Hepatocyte (in vitro differentiated cells): ENCODE results near the gene DLX3.
A peak's percentile ranks its signal among the peaks of the same experiment; 100 is the strongest.

Experiments
- EZH2 ChIP-seq: fragments of 200-600 bp; sonication (generic); IDR thresholded peaks from 2 replicates; pipeline ENCODE4 v1.6.1; 2016; ENCODE audit warnings: antibody characterized with exemption, mild to moderate bottlenecking, borderline replicate concordance
- EZH2phosphoT487 ChIP-seq: fragments of 200-600 bp; sonication (generic); IDR thresholded peaks from one replicate; pipeline ENCODE4 v1.6.1; 2018; ENCODE audit warnings: antibody characterized with exemption, mild to moderate bottlenecking, low read depth, moderate library complexity; ENCODE audit not compliant: unreplicated experiment, severe bottlenecking
- TF ChIP-seq, protein P1 (sequence below): fragments of 200-600 bp; sonication (generic); IDR thresholded peaks from 2 replicates; pipeline ENCODE4 v1.5.1; 2016; ENCODE audit warnings: antibody characterized with exemption, mild to moderate bottlenecking; ENCODE audit not compliant: poor library complexity

DNA sequence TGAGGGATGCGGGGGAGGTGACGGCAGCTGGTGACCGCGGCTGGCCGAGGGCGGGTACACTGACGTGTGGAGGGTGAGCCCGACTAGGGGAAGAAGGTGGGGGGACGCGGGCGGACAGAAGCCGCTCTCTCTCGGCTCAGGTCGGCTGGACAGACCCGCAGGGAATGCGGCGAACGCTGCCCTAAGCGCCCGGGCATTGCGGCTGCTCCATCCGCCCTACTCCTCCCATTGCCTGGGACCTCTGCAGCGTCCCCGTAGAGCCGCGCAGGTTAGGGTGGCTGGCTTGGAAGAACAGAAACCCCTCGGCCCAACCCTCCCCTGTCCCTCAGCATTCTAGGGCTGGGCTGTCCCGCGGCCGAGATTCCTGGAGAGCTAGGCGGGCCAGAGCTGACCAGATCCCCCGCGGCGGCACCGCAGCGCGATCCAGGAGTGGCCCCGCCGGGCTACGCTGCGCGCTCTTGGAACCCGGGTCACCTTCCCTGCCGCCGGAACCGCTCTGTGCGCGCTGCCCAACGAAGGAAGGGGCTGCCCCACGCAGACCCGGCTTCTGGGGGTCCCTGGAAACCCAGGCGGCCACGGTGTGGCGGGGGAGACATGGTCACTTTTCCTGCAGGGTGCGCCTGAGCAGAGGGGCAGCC, 23.1 kb downstream of the DLX3 start:
- TF ChIP-seq, protein P1, sequence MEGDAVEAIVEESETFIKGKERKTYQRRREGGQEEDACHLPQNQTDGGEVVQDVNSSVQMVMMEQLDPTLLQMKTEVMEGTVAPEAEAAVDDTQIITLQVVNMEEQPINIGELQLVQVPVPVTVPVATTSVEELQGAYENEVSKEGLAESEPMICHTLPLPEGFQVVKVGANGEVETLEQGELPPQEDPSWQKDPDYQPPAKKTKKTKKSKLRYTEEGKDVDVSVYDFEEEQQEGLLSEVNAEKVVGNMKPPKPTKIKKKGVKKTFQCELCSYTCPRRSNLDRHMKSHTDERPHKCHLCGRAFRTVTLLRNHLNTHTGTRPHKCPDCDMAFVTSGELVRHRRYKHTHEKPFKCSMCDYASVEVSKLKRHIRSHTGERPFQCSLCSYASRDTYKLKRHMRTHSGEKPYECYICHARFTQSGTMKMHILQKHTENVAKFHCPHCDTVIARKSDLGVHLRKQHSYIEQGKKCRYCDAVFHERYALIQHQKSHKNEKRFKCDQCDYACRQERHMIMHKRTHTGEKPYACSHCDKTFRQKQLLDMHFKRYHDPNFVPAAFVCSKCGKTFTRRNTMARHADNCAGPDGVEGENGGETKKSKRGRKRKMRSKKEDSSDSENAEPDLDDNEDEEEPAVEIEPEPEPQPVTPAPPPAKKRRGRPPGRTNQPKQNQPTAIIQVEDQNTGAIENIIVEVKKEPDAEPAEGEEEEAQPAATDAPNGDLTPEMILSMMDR: no peak
- TF ChIP-seq EZH2phosphoT487 (peak; percentile 60), EZH2 (peak; percentile 92)
